Keratinocyte (primary cell): Measurements from ENCODE around the gene ORM1. TPM values are rescaled to one million over a fixed set of nuclear protein-coding genes. Genes with fewer than 3 reads are reported as not detected.

Experiments
- DNase-seq: peaks from one replicate; pipeline ENCODE4 v3.0.0-alpha.2; 2011; ENCODE audit warnings: low read depth, missing footprints, low spot score
- FAIRE-seq: peaks from 2 replicates; lab custom pipeline; 2011; peaks lifted over from hg19 to GRCh38; lab: Jason Lieb, UNC
- H2AFZ ChIP-seq: 2 replicates; pipeline ENCODE4 v1.6.0; 2012; ENCODE audit warnings: low read length, control low read depth, inconsistent platforms; ENCODE audit not compliant: control insufficient read depth
- H3K27ac ChIP-seq: 2 replicates; pipeline ENCODE4 v1.5.1; 2011; ENCODE audit warnings: low read length; ENCODE audit not compliant: control insufficient read depth, insufficient read depth
- H3K27me3 ChIP-seq: 3 replicates; pipeline ENCODE4 v1.6.0; 2011; ENCODE audit warnings: low read length; ENCODE audit not compliant: control insufficient read depth, insufficient read depth; ENCODE audit errors: extremely low read depth
- H3K36me3 ChIP-seq, 2 experiments: 2 replicates in 1 of 2; 3 replicates in 1 of 2; pipeline ENCODE4 v1.5.1; 2011; ENCODE audit warnings: low read length in 2 of 2, mild to moderate bottlenecking in 1 of 2; ENCODE audit not compliant: control insufficient read depth in 2 of 2, insufficient read depth in 2 of 2; ENCODE audit errors: extremely low read depth in 1 of 2
- H3K4me1 ChIP-seq: 3 replicates; pipeline ENCODE4 v1.5.1; 2011; ENCODE audit warnings: low read length; ENCODE audit not compliant: control insufficient read depth, insufficient read depth; ENCODE audit errors: extremely low read depth
- H3K4me2 ChIP-seq: 3 replicates; pipeline ENCODE4 v1.6.0; 2011; ENCODE audit warnings: low read depth, low read length; ENCODE audit not compliant: control insufficient read depth, insufficient read depth; ENCODE audit errors: extremely low read depth
- H3K4me3 ChIP-seq, 3 experiments: fragments of 200-600 bp in 1 of 3; sonication (generic) in 1 of 3; 2 replicates in 2 of 3; 3 replicates in 1 of 3; pipeline ENCODE4 v1.5.1; 2011 to 2016; ENCODE audit warnings: low read length in 3 of 3, mild to moderate bottlenecking in 3 of 3, control low read depth in 2 of 3, inconsistent platforms in 1 of 3, low read depth in 1 of 3, mixed read lengths in 1 of 3, mixed run types in 1 of 3, moderate library complexity in 1 of 3; ENCODE audit not compliant: control insufficient read depth in 2 of 3, insufficient read depth in 2 of 3; ENCODE audit errors: extremely low read depth in 1 of 3
- H3K79me2 ChIP-seq: 2 replicates; pipeline ENCODE4 v1.6.0; 2012; ENCODE audit warnings: low read length; ENCODE audit not compliant: control insufficient read depth, insufficient read depth
- H3K9ac ChIP-seq: 3 replicates; pipeline ENCODE4 v1.6.0; 2011; ENCODE audit warnings: low read length; ENCODE audit not compliant: control insufficient read depth, insufficient read depth; ENCODE audit errors: extremely low read depth
- H3K9me1 ChIP-seq: 3 replicates; pipeline ENCODE4 v1.6.0; 2011; ENCODE audit warnings: low read length; ENCODE audit not compliant: control insufficient read depth, insufficient read depth; ENCODE audit errors: extremely low read depth
- H3K9me3 ChIP-seq: 2 replicates; pipeline ENCODE4 v1.5.1; 2012; ENCODE audit warnings: low read depth, low read length; ENCODE audit not compliant: control insufficient read depth
- H4K20me1 ChIP-seq: 3 replicates; pipeline ENCODE4 v1.6.0; 2011; ENCODE audit warnings: low read length; ENCODE audit not compliant: control insufficient read depth, insufficient read depth; ENCODE audit errors: extremely low read depth
- EZH2 ChIP-seq: IDR thresholded peaks from one replicate; pipeline ENCODE4 v1.6.1; 2012; ENCODE audit warnings: inconsistent platforms, mild to moderate bottlenecking, low read length, moderate library complexity
- dilution Hi-C: fragments of 300-500 bp; cut with MboI; formaldehyde crosslinking; loops from one replicate; pipeline ENCODE4 v1.7.0; 2020; ENCODE audit warnings: low sequenced_read_pairs; ENCODE audit not compliant: extremely low pct_ligation_motif_present
- polyA plus RNA-seq, 5 experiments: library from polyadenylated mRNA; depleted of rRNA in 3 of 5; stranded (reverse) in 3 of 5; stranded (forward) in 1 of 5; unstranded in 1 of 5; fragments of >200 nt; gene quantifications; 1 replicate in 1 of 5; 2 replicates in 3 of 5; 3 replicates in 1 of 5; pipeline versions ENCODE4 v1.2.1 to v1.2.3, GENCODE V29; 2011 to 2012; ENCODE audit warnings: missing spikeins in 2 of 5, low read depth in 1 of 5, low replicate concordance in 1 of 5
- TF ChIP-seq, protein P1 (sequence below), 3 experiments: IDR thresholded peaks in 1 of 3; conservative IDR thresholded peaks in 1 of 3; optimal IDR thresholded peaks in 1 of 3; 2 replicates in 2 of 3; 3 replicates in 1 of 3; pipeline versions ENCODE3 to v1.5.1; 2011; ENCODE audit warnings: low read length in 3 of 3, mild to moderate bottlenecking in 3 of 3, moderate library complexity in 2 of 3, control low read depth in 1 of 3, inconsistent platforms in 1 of 3; ENCODE audit not compliant: insufficient read depth in 2 of 3; ENCODE audit errors: extremely low read depth in 1 of 3

ORM1 gene
- polyA plus RNA-seq, 1 donor (not counting 4 experiments of a cell fraction or from before 2014, with no cell fraction given), result not detected

DNA sequence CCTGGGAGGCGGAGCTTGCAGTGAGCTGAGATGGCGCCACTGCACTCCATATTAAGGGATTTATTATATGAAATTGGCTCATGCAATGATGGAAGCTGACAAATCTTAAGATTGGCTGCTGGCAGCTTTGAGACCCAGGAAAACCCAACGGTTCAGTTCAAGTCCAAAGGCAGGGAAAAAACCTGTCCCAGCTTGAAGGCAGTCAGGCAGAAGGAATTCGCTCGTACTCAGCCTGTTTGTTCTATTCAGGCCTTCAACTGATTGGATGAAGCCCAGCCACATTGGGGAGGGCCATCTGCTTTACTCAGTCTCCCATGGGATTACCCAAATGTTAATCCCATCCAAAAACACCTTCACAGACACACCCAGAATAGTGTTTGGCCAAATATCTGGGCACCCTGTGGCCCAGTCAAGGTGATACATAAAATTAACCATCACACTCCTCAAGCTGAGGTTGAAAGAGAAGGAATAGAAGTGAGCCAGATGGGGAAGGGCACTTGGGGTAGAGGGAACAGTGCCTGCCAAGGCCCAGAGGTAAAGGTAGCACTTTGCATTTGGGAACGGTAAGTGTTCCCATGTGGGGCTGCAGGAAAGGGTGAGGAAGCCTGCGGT is 8.5 kb upstream of the ORM1 start:
- dilution Hi-C loops, result no loop called here
- Histone ChIP-seq H3K4me3 (no peak overlapping the region), H3K4me2 (no peak overlapping the region), H3K9me3 (peaks cover 4% of the 10 kb centered on the region), H3K27ac (no peak overlapping the region), H3K79me2 (no peaks in the 10 kb centered on the region), H3K9me1 (no peaks in the 10 kb centered on the region), H3K9ac (no peak overlapping the region), H3K27me3 (no peaks in the 10 kb centered on the region), H2AFZ (no peak overlapping the region), H3K4me1 (peaks cover 4% of the 10 kb centered on the region), H3K36me3 (peaks cover 5 to 8% of the 10 kb centered on the region in 2 experiments), H4K20me1 (no peaks in the 10 kb centered on the region)
- DNase-seq (peak; percentile 4), FAIRE-seq (peak; percentile 58)
- TF ChIP-seq, protein P1, sequence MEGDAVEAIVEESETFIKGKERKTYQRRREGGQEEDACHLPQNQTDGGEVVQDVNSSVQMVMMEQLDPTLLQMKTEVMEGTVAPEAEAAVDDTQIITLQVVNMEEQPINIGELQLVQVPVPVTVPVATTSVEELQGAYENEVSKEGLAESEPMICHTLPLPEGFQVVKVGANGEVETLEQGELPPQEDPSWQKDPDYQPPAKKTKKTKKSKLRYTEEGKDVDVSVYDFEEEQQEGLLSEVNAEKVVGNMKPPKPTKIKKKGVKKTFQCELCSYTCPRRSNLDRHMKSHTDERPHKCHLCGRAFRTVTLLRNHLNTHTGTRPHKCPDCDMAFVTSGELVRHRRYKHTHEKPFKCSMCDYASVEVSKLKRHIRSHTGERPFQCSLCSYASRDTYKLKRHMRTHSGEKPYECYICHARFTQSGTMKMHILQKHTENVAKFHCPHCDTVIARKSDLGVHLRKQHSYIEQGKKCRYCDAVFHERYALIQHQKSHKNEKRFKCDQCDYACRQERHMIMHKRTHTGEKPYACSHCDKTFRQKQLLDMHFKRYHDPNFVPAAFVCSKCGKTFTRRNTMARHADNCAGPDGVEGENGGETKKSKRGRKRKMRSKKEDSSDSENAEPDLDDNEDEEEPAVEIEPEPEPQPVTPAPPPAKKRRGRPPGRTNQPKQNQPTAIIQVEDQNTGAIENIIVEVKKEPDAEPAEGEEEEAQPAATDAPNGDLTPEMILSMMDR (optimal IDR thresholded peaks at IDR 0.05 in 1 of 3, IDR thresholded peaks at IDR 0.05 in 1 of 3, conservative IDR thresholded peaks at IDR 0.05 in 1 of 3; ENCODE audit: extremely low read depth in 1 of 3, insufficient read depth in 2 of 3, low read length in 3 of 3), result no peak
- TF ChIP-seq EZH2, result no peak

- TF ChIP-seq EZH2, result no peak
- TF ChIP-seq, protein P1 (optimal IDR thresholded peaks at IDR 0.05 in 1 of 3, IDR thresholded peaks at IDR 0.05 in 1 of 3, conservative IDR thresholded peaks at IDR 0.05 in 1 of 3; ENCODE audit: extremely low read depth in 1 of 3, insufficient read depth in 2 of 3, low read length in 3 of 3), result no peak
- Histone ChIP-seq H3K4me1 (peaks cover 4% of the 10 kb centered on the region), H3K79me2 (no peaks in the 10 kb centered on the region), H2AFZ (no peak overlapping the region), H3K9ac (no peak overlapping the region), H4K20me1 (no peaks in the 10 kb centered on the region), H3K36me3 (peaks cover 5 to 6% of the 10 kb centered on the region in 2 experiments), H3K4me3 (no peak overlapping the region), H3K4me2 (no peak overlapping the region), H3K9me3 (peaks cover 4% of the 10 kb centered on the region), H3K27ac (no peak overlapping the region), H3K9me1 (no peaks in the 10 kb centered on the region), H3K27me3 (no peaks in the 10 kb centered on the region)
- dilution Hi-C loops, result no loop called here
- FAIRE-seq (no peak), DNase-seq (no peak)
Observed at GRCh38 chr9:114314881-114315722, 7.8 kb upstream of the ORM1 start.
